T-cell (primary cell): ENCODE data around the gene ING3. TPM values are rescaled to one million over a fixed set of nuclear protein-coding genes. Genes with fewer than 3 reads are reported as not detected.
A peak's percentile ranks its signal among the peaks of the same experiment; 100 is the strongest.

Experiments
- ATAC-seq, 4 experiments: fragments of 200-7000 bp in 3 of 4; fragments of 150-1000 bp in 1 of 4; cut with Tn5 transposase; replicated peaks in 1 of 4; 1 replicate in 3 of 4; 2 replicates in 1 of 4; pipeline ENCODE4 v1.10.0; 2021; ENCODE audit warnings: moderate library complexity in 3 of 4, mild to moderate bottlenecking in 2 of 4, moderate number of reproducible peaks in 1 of 4
- CTCF ChIA-PET, 2 donors: fragments of 300-600 bp; sonication (Branson Sonifier 250); formaldehyde crosslinking; loops; one replicate each; lab custom pipeline; 2022; ENCODE audit warnings: antibody characterized with exemption in 2 of 2; lab: Charles Lee
- POLR2A ChIA-PET, 2 donors: fragments of 300-600 bp; sonication (Branson Sonifier 250); formaldehyde crosslinking; loops; one replicate each; lab custom pipeline; 2022; ENCODE audit warnings: antibody characterized with exemption in 2 of 2; lab: Charles Lee
- DNase-seq, 35 experiments: peaks; one replicate each; pipeline versions ENCODE4 v3.0.0 to v3.0.0-alpha.2; 2013 to 2023
- H3K27ac ChIP-seq: one replicate; pipeline ENCODE4 v1.5.1; 2013; ENCODE audit warnings: low read length
- H3K27me3 ChIP-seq, 2 experiments: replicated peaks in 1 of 2; 1 replicate in 1 of 2; 2 replicates in 1 of 2; pipeline versions ENCODE4 v1.6.1 to v1.7.0; 2013; ENCODE audit warnings: low read length in 1 of 2, mixed read lengths in 1 of 2; ENCODE audit not compliant: control insufficient read depth in 2 of 2, insufficient read depth in 2 of 2; ENCODE audit errors: extremely low read depth in 1 of 2
- H3K36me3 ChIP-seq, 2 donors: 1 replicate in 1 of 2; 2 replicates in 1 of 2; pipeline versions ENCODE4 v1.6.1 to v1.7.0; 2013; ENCODE audit warnings: low read length in 1 of 2; ENCODE audit not compliant: control insufficient read depth in 2 of 2, insufficient read depth in 1 of 2; ENCODE audit errors: extremely low read depth in 1 of 2
- H3K4me1 ChIP-seq, 2 experiments: 1 replicate in 1 of 2; 2 replicates in 1 of 2; pipeline versions ENCODE4 v1.6.1 to v1.7.0; 2013; ENCODE audit warnings: low read length in 2 of 2, mixed read lengths in 1 of 2; ENCODE audit not compliant: insufficient read depth in 2 of 2, control insufficient read depth in 1 of 2; ENCODE audit errors: extremely low read depth in 1 of 2
- H3K4me3 ChIP-seq, 2 donors: 1 replicate in 1 of 2; 2 replicates in 1 of 2; pipeline versions ENCODE4 v1.5.1 to v1.7.0; 2013; ENCODE audit warnings: mild to moderate bottlenecking in 2 of 2, low read length in 1 of 2, moderate library complexity in 1 of 2; ENCODE audit not compliant: control insufficient read depth in 1 of 2; ENCODE audit errors: extremely low read depth in 1 of 2
- H3K9me3 ChIP-seq: 2 replicates; pipeline ENCODE4 v1.7.0; 2013
- H3K27ac Mint-ChIP-seq, 2 donors: one replicate each; pipeline ENCODE4 v1.8.0; 2020 to 2021; ENCODE audit warnings: mild to moderate bottlenecking in 2 of 2, mixed read lengths in 2 of 2
- H3K27me3 Mint-ChIP-seq, 2 donors: one replicate each; pipeline ENCODE4 v1.8.0; 2021 to 2022; ENCODE audit warnings: mixed read lengths in 2 of 2
- H3K36me3 Mint-ChIP-seq: one replicate; pipeline ENCODE4 v1.8.0; 2021; ENCODE audit warnings: mixed read lengths
- H3K4me1 Mint-ChIP-seq, 3 donors: one replicate each; pipeline ENCODE4 v1.8.0; 2020 to 2022; ENCODE audit warnings: mixed read lengths in 3 of 3, mild to moderate bottlenecking in 1 of 3
- H3K4me3 Mint-ChIP-seq, 3 donors: one replicate each; pipeline ENCODE4 v1.8.0; 2020 to 2022; ENCODE audit warnings: mild to moderate bottlenecking in 3 of 3, mixed read lengths in 3 of 3, moderate library complexity in 3 of 3
- H3K9me3 Mint-ChIP-seq, 3 donors: one replicate each; pipeline ENCODE4 v1.8.0; 2020 to 2022; ENCODE audit warnings: mixed read lengths in 3 of 3
- WGBS: methylation state at CpG from one replicate; pipeline ENCODE4 v1.1.5; 2013; ENCODE audit warnings: missing lambda C conversion rate; ENCODE audit not compliant: insufficient coverage; 5-methylcytosine and 5-hydroxymethylcytosine counted together
- total RNA-seq, 35 experiments: library from RNA in 6 of 35; stranded (reverse) in 6 of 35; fragments of 120-200 nt in 1 of 35; gene quantifications; one replicate each; pipeline versions ENCODE4 v1.2.1 to v1.2.4 and lab custom pipeline; 2013 to 2026

ING3 gene
- total RNA-seq (10 to 100 TPM; 20.6 to 32.3 (median 25.6) TPM), total RNA-seq (lab: John Stamatoyannopoulos, UW) (25.9 to 60.2 (median 36.6) reads per million in 29 experiments)
- total RNA-seq (2013): 31.9 TPM

GRCh38 chr7:120950539-120951308 is at the start of gene ING3:
ING3 (plus strand) TSS chr7:120950777; CDS start chr7:120950897, 120 bp downstream.
- ChIA-PET POLR2A (interaction anchor here (0.5 to 1.0 kb wide), 16 partner anchors 12 to 492 kb away, joined by 3 to 11 read pairs (median 4); no protein-coding TSS in a partner anchor), CTCF (interaction anchor here (0.6 to 1.5 kb wide), 8 partner anchors 29 to 1181 kb away, joined by 3 to 6 read pairs (median 3); no protein-coding TSS in a partner anchor)
- Mint-ChIP-seq H3K4me3 (peak within 1 kb of the TSS; percentile 94 to 96 (median 95)), H3K9me3 (no peaks in the 10 kb centered on the region), H3K27me3 (peaks cover 12 to 14% of the 10 kb centered on the region in 2 donors), H3K36me3 (peaks cover 13% of the 10 kb centered on the region), H3K4me1 (peaks cover 22 to 35% (median 30%) of the 10 kb centered on the region in 3 donors), H3K27ac (peak within 1 kb of the TSS; percentile 97 to 98)
- Histone ChIP-seq H3K36me3 (peaks cover 0 to 28% of the 10 kb centered on the region in 2 donors), H3K4me3 (peak within 1 kb of the TSS; percentile 80 to 84), H3K9me3 (no peaks in the 10 kb centered on the region), H3K27ac (peak within 1 kb of the TSS; percentile 98), H3K27me3 (no peaks in the 10 kb centered on the region), H3K4me1 (peaks cover 5 to 6% of the 10 kb centered on the region in 2 experiments)
- WGBS: under 1% methylated on average over 68 of the region's 71 CpGs
- ATAC-seq (peak; percentile 88 to 94 (median 92)), DNase-seq (peak; percentile 94 to 100 (median 97))

- H3K4me1 Mint-ChIP-seq: no peaks in the 10 kb centered on the region
These were observed 35.1 kb upstream of the ING3 start for GRCh38 chr7:120915314-120916105.

GRCh38 chr7:120916121-120916520 is 34.5 kb upstream of the ING3 start:
- Mint-ChIP-seq H3K4me1 (no peaks in the 10 kb centered on the region), H3K27me3 (peaks cover 1 to 10% of the 10 kb centered on the region in 2 donors), H3K27ac (no peak overlapping the region), H3K9me3 (peaks cover 0 to 3% (median 0%) of the 10 kb centered on the region in 3 donors), H3K4me3 (no peak overlapping the region), H3K36me3 (no peaks in the 10 kb centered on the region)
- POLR2A ChIA-PET: no interaction called here
- no peak overlapping the region for H3K27ac ChIP-seq
- H3K27me3 ChIP-seq: no peaks in the 10 kb centered on the region
- H3K4me3 ChIP-seq: no peak overlapping the region
- no peaks in the 10 kb centered on the region for H3K36me3 ChIP-seq
- CTCF ChIA-PET: no interaction called here
- H3K4me1 ChIP-seq: no peaks in the 10 kb centered on the region
- WGBS: 0% methylated on average over 1 of the region's 3 CpGs
- DNase-seq: no peak
- ATAC-seq: no peak
- H3K9me3 ChIP-seq: no peaks in the 10 kb centered on the region

More at GRCh38 chr7:120915314-120916105, 35.1 kb upstream of the ING3 start:
- ATAC-seq (no peak), DNase-seq (no peak)
- WGBS: no CpG with 5 or more reads among the region's 2 CpGs
- Histone ChIP-seq H3K27ac (no peak overlapping the region), H3K4me3 (no peak overlapping the region), H3K36me3 (no peaks in the 10 kb centered on the region), H3K27me3 (no peaks in the 10 kb centered on the region), H3K9me3 (no peaks in the 10 kb centered on the region), H3K4me1 (no peaks in the 10 kb centered on the region)
- no peak overlapping the region for H3K27ac Mint-ChIP-seq
- CTCF ChIA-PET: no interaction called here
- no peaks in the 10 kb centered on the region for H3K36me3 Mint-ChIP-seq
- H3K27me3 Mint-ChIP-seq: peaks cover 2 to 10% of the 10 kb centered on the region in 2 donors
- H3K9me3 Mint-ChIP-seq: peaks cover 0 to 3% (median 0%) of the 10 kb centered on the region in 3 donors
- POLR2A ChIA-PET: no interaction called here
- no peak overlapping the region for H3K4me3 Mint-ChIP-seq

GRCh38 chr7:120916538-120916937 is 34.0 kb upstream of the ING3 start:
- H3K36me3 ChIP-seq: no peaks in the 10 kb centered on the region
- H3K4me3 Mint-ChIP-seq: no peak overlapping the region
- H3K27me3 ChIP-seq: no peaks in the 10 kb centered on the region
- ChIA-PET CTCF (no interaction called here), POLR2A (no interaction called here)
- H3K27ac ChIP-seq: no peak overlapping the region
- H3K27ac Mint-ChIP-seq: no peak overlapping the region
- H3K36me3 Mint-ChIP-seq: no peaks in the 10 kb centered on the region
- DNase-seq (no peak), ATAC-seq (no peak)
- no peaks in the 10 kb centered on the region for H3K4me1 ChIP-seq
- H3K4me3 ChIP-seq: no peak overlapping the region
- H3K4me1 Mint-ChIP-seq: no peaks in the 10 kb centered on the region
- H3K27me3 Mint-ChIP-seq: peaks cover 1 to 10% of the 10 kb centered on the region in 2 donors
- no CpG with 5 or more reads among the region's 1 CpG for WGBS
- no peaks in the 10 kb centered on the region for H3K9me3 ChIP-seq
- peaks cover 0 to 3% (median 0%) of the 10 kb centered on the region in 3 donors for H3K9me3 Mint-ChIP-seq

GRCh38 chr7:120919466-120919865 is 31.1 kb upstream of the ING3 start:
- H3K4me3 Mint-ChIP-seq: no peak overlapping the region
- Histone ChIP-seq H3K27ac (no peak overlapping the region), H3K36me3 (no peaks in the 10 kb centered on the region), H3K4me3 (no peak overlapping the region), H3K9me3 (no peaks in the 10 kb centered on the region), H3K27me3 (peaks cover 0 to 4% of the 10 kb centered on the region in 2 experiments), H3K4me1 (no peaks in the 10 kb centered on the region)
- POLR2A ChIA-PET: interaction anchor here in 1 of 2 donors (0.7 kb wide), 1 partner anchor 31 kb away, joined by 4 read pairs; the partner anchor contains the start of gene ING3
- CTCF ChIA-PET: no interaction called here
- no peak for ATAC-seq
- no peaks in the 10 kb centered on the region for H3K36me3 Mint-ChIP-seq
- no peaks in the 10 kb centered on the region for H3K9me3 Mint-ChIP-seq
- H3K27ac Mint-ChIP-seq: no peak overlapping the region
- no peaks in the 10 kb centered on the region for H3K4me1 Mint-ChIP-seq
- no peak for DNase-seq
- H3K27me3 Mint-ChIP-seq: peaks cover 3 to 10% of the 10 kb centered on the region in 2 donors

- H3K36me3 Mint-ChIP-seq: no peaks in the 10 kb centered on the region
- Histone ChIP-seq H3K27me3 (peaks cover 0 to 7% of the 10 kb centered on the region in 2 experiments), H3K4me1 (no peaks in the 10 kb centered on the region), H3K9me3 (no peaks in the 10 kb centered on the region), H3K27ac (no peak overlapping the region), H3K4me3 (no peak overlapping the region), H3K36me3 (no peaks in the 10 kb centered on the region)
- peaks cover 9 to 15% of the 10 kb centered on the region in 2 donors for H3K27me3 Mint-ChIP-seq
- H3K9me3 Mint-ChIP-seq: no peaks in the 10 kb centered on the region
- CTCF ChIA-PET: no interaction called here
- ATAC-seq: no peak
- H3K4me1 Mint-ChIP-seq: no peaks in the 10 kb centered on the region
- DNase-seq: no peak
- H3K4me3 Mint-ChIP-seq: no peak overlapping the region
- POLR2A ChIA-PET: interaction anchor here in 1 of 2 donors (0.7 kb wide), 1 partner anchor 30 kb away, joined by 4 read pairs; the partner anchor contains the start of gene ING3
- 0% methylated on average over 1 of the region's 2 CpGs for WGBS
- no peak overlapping the region for H3K27ac Mint-ChIP-seq
These were observed 30.5 kb upstream of the ING3 start for GRCh38 chr7:120920034-120920433.
